Sigmoid colon (tissue), 7 donors: ENCODE measurements around the gene TRIP12. TPM values are rescaled to one million over a fixed set of nuclear protein-coding genes. Genes with fewer than 3 reads are reported as not detected.

Experiments used
- DNase-seq: peaks from one replicate; pipeline ENCODE4 v3.0.0-alpha.2; 2019
- H3K27ac ChIP-seq, 4 donors: fragments of 200-600 bp; sonication (generic); one replicate each; pipeline ENCODE4 v1.5.1; 2016 to 2019; ENCODE audit warnings: mild to moderate bottlenecking in 1 of 4
- H3K27me3 ChIP-seq, 3 donors: fragments of 200-600 bp; sonication (generic); one replicate each; pipeline ENCODE4 v1.5.1; 2019; ENCODE audit warnings: mild to moderate bottlenecking in 1 of 3
- H3K36me3 ChIP-seq, 4 donors: fragments of 200-600 bp; sonication (generic); one replicate each; pipeline ENCODE4 v1.5.1; 2016 to 2019
- H3K4me1 ChIP-seq, 4 donors: fragments of 200-600 bp; sonication (generic); one replicate each; pipeline ENCODE4 v1.5.1; 2017 to 2019
- H3K4me3 ChIP-seq, 4 donors: fragments of 200-600 bp; sonication (generic); one replicate each; pipeline ENCODE4 v1.5.1; 2017 to 2019; ENCODE audit warnings: mild to moderate bottlenecking in 2 of 4, moderate library complexity in 1 of 4
- H3K9me3 ChIP-seq, 4 donors: fragments of 200-600 bp in 3 of 4; sonication (generic) in 3 of 4; one replicate each; pipeline versions ENCODE4 v1.5.1 to v1.6.1; 2013 to 2019
- CTCF ChIP-seq, 4 experiments: fragments of 450-650 bp in 3 of 4; fragments of 200-600 bp in 1 of 4; IDR thresholded peaks; one replicate each; pipeline ENCODE4 v1.5.1; 2016 to 2019; ENCODE audit warnings: antibody characterized with exemption in 4 of 4, mild to moderate bottlenecking in 3 of 4, moderate library complexity in 2 of 4
- EP300 ChIP-seq, 4 donors: sonication (generic); formaldehyde crosslinking; IDR thresholded peaks; one replicate each; pipeline ENCODE4 v1.6.1; 2017; ENCODE audit warnings: antibody characterized with exemption in 4 of 4
- POLR2A ChIP-seq, 2 donors: fragments of 450-650 bp; IDR thresholded peaks; one replicate each; pipeline ENCODE4 v1.6.1; 2016; ENCODE audit warnings: antibody characterized with exemption in 2 of 2, mild to moderate bottlenecking in 2 of 2, moderate library complexity in 2 of 2
- POLR2AphosphoS5 ChIP-seq, 4 donors: sonication (generic); formaldehyde crosslinking; IDR thresholded peaks; one replicate each; pipeline ENCODE4 v1.6.1; 2017; ENCODE audit warnings: antibody characterized with exemption in 4 of 4
- WGBS, 2 donors: extraction: QIAGEN DNeasy Blood & Tissue Kit; methylation state at CpG; one replicate each; pipeline ENCODE4 v1.1.7; 2013; 5-methylcytosine and 5-hydroxymethylcytosine counted together
- intact Hi-C: fragments of 100-400 bp; cut with DNase I; formaldehyde crosslinking; loops from one replicate; pipeline ENCODE4 v1.15.1; 2023
- polyA plus RNA-seq, 3 donors: library from polyadenylated mRNA; stranded (reverse); fragments of 200-250 nt; gene quantifications; one replicate each; pipeline ENCODE4 v1.2.3, GENCODE V29; 2013
- total RNA-seq, 4 donors: library from RNA; depleted of rRNA; stranded (reverse); fragments of >200 nt; gene quantifications; one replicate each; pipeline ENCODE4 v1.1.0, GENCODE V29; 2016
- donor health status: healthy with polysubstance abuse.
- donor health status: Bipolar disorder and iron deficiency.
- donor health status: healthy.

Gene TRIP12
- total and polyA plus RNA-seq, 7 donors: 20.4 to 168 (median 144) TPM

- no peak overlapping the region for H3K4me3 ChIP-seq
- H3K27me3 ChIP-seq: no peaks in the 10 kb centered on the region
- no peak overlapping the region for H3K27ac ChIP-seq
- 97 to 98% methylated on average over 3 of the region's 3 CpGs for WGBS, 2 donors
- H3K9me3 ChIP-seq: no peaks in the 10 kb centered on the region
- H3K36me3 ChIP-seq: peaks cover 8 to 35% (median 14%) of the 10 kb centered on the region in 4 donors
- intact Hi-C loops: no loop called here
- no peak for TF ChIP-seq POLR2A (IDR thresholded peaks at IDR 0.05)
- TF ChIP-seq POLR2AphosphoS5 (IDR thresholded peaks at IDR 0.05): no peak
- no peak for TF ChIP-seq EP300 (IDR thresholded peaks at IDR 0.05)
- no peak for TF ChIP-seq CTCF (IDR thresholded peaks at IDR 0.05)
- DNase-seq: no peak
- peaks cover 0 to 1% (median 0%) of the 10 kb centered on the region in 4 donors for H3K4me1 ChIP-seq
Measured at GRCh38 chr2:229858351-229858750, 63.5 kb downstream of the TRIP12 start.

- H3K36me3 ChIP-seq: peaks cover 8 to 35% (median 14%) of the 10 kb centered on the region in 4 donors
- H3K4me1 ChIP-seq: no peaks in the 10 kb centered on the region
- no peaks in the 10 kb centered on the region for H3K9me3 ChIP-seq
- DNase-seq: no peak
- intact Hi-C loops: no loop called here
- H3K4me3 ChIP-seq: no peak overlapping the region
- 89 to 90% methylated on average over 1 of the region's 1 CpG for WGBS, 2 donors
- TF ChIP-seq POLR2A (IDR thresholded peaks at IDR 0.05) (no peak), EP300 (IDR thresholded peaks at IDR 0.05) (no peak), POLR2AphosphoS5 (IDR thresholded peaks at IDR 0.05) (no peak), CTCF (IDR thresholded peaks at IDR 0.05) (no peak)
- no peaks in the 10 kb centered on the region for H3K27me3 ChIP-seq
- H3K27ac ChIP-seq: no peak overlapping the region
Measured at GRCh38 chr2:229857634-229858033, 64.2 kb downstream of the TRIP12 start.

- H3K9me3 ChIP-seq: no peaks in the 10 kb centered on the region
- intact Hi-C loops: no loop called here
- no peak overlapping the region for H3K27ac ChIP-seq
- no peak overlapping the region for H3K4me3 ChIP-seq
- no peak for TF ChIP-seq CTCF (IDR thresholded peaks at IDR 0.05)
- no peak for TF ChIP-seq POLR2A (IDR thresholded peaks at IDR 0.05)
- no peak for TF ChIP-seq EP300 (IDR thresholded peaks at IDR 0.05)
- TF ChIP-seq POLR2AphosphoS5 (IDR thresholded peaks at IDR 0.05): no peak
- H3K36me3 ChIP-seq: peaks cover 8 to 41% (median 14%) of the 10 kb centered on the region in 4 donors
- DNase-seq: no peak
- no peaks in the 10 kb centered on the region for H3K27me3 ChIP-seq
- peaks cover 0 to 3% (median 0%) of the 10 kb centered on the region in 4 donors for H3K4me1 ChIP-seq
Measured at GRCh38 chr2:229856413-229856812, 65.4 kb downstream of the TRIP12 start.

GRCh38 chr2:229855116-229855515 is 66.7 kb downstream of the TRIP12 start:
- H3K27me3 ChIP-seq: no peaks in the 10 kb centered on the region
- intact Hi-C loops: no loop called here
- 95 to 97% methylated on average over 5 of the region's 5 CpGs for WGBS, 2 donors
- H3K36me3 ChIP-seq: peaks cover 8 to 52% (median 15%) of the 10 kb centered on the region in 4 donors
- H3K4me1 ChIP-seq: peaks cover 0 to 3% (median 0%) of the 10 kb centered on the region in 4 donors
- H3K4me3 ChIP-seq: no peak overlapping the region
- H3K9me3 ChIP-seq: no peaks in the 10 kb centered on the region
- TF ChIP-seq EP300 (IDR thresholded peaks at IDR 0.05) (no peak), POLR2A (IDR thresholded peaks at IDR 0.05) (no peak), POLR2AphosphoS5 (IDR thresholded peaks at IDR 0.05) (no peak), CTCF (IDR thresholded peaks at IDR 0.05) (no peak)
- no peak overlapping the region for H3K27ac ChIP-seq
- no peak for DNase-seq

- DNase-seq: no peak
- 33 to 71% methylated on average over 3 of the region's 3 CpGs for WGBS, 2 donors
- intact Hi-C loops: no loop called here
- no peaks in the 10 kb centered on the region for H3K27me3 ChIP-seq
- no peak for TF ChIP-seq EP300 (IDR thresholded peaks at IDR 0.05)
- TF ChIP-seq POLR2AphosphoS5 (IDR thresholded peaks at IDR 0.05): peak in 1 of 4 donors; percentile 7
- peaks cover 0 to 15% (median 3%) of the 10 kb centered on the region in 4 donors for H3K4me1 ChIP-seq
- no peaks in the 10 kb centered on the region for H3K9me3 ChIP-seq
- no peak overlapping the region for H3K4me3 ChIP-seq
- no peak overlapping the region for H3K27ac ChIP-seq
- peaks cover 0 to 38% (median 2%) of the 10 kb centered on the region in 4 donors for H3K36me3 ChIP-seq
Measured at GRCh38 chr2:229852565-229852964, 69.2 kb downstream of the TRIP12 start.
